Measurements from ENCODE around the gene SYNGR4.

GRCh38 chr19:48382286-48382685 is 18.1 kb downstream of the SYNGR4 start:
- TF ChIP-seq EZH2 (IDR thresholded peaks at IDR 0.05; ENCODE audit: insufficient read depth, poor library complexity, severe bottlenecking) = no peak
- TF ChIP-seq EZH2phosphoT487 (IDR thresholded peaks at IDR 0.05; ENCODE audit: insufficient read depth, low read depth) = no peak
